Progenitor cell of endocrine pancreas (in vitro differentiated cells): ENCODE measurements around the gene ABCD3. TPM values are rescaled to one million over a fixed set of nuclear protein-coding genes. Genes with fewer than 3 reads are reported as not detected.
A peak's percentile ranks its signal among the peaks of the same experiment; 100 is the strongest.

Experiments
- DNase-seq: peaks from one replicate; pipeline ENCODE4 v3.0.0; 2021; ENCODE audit warnings: low spot score; ENCODE audit not compliant: unreplicated experiment
- H3K27ac Mint-ChIP-seq: 2 replicates; pipeline ENCODE4 v1.8.0; 2021; ENCODE audit warnings: mild to moderate bottlenecking, moderate library complexity, mixed read lengths
- H3K27me3 Mint-ChIP-seq: 2 replicates; pipeline ENCODE4 v1.8.0; 2021; ENCODE audit warnings: mixed read lengths
- H3K36me3 Mint-ChIP-seq: 2 replicates; pipeline ENCODE4 v1.8.0; 2022; ENCODE audit warnings: mixed read lengths; ENCODE audit not compliant: insufficient read depth
- H3K4me1 Mint-ChIP-seq: 2 replicates; pipeline ENCODE4 v1.8.0; 2021; ENCODE audit warnings: low read depth, mixed read lengths
- H3K4me3 Mint-ChIP-seq: 2 replicates; pipeline ENCODE4 v1.8.0; 2021; ENCODE audit warnings: low read depth, mild to moderate bottlenecking, moderate library complexity, mixed read lengths
- H3K9me3 Mint-ChIP-seq: 2 replicates; pipeline ENCODE4 v1.8.0; 2021; ENCODE audit warnings: low read depth, mixed read lengths
- total RNA-seq: library from RNA; stranded (reverse); gene quantifications from 2 replicates; pipeline ENCODE4 v1.2.1, GENCODE V29; 2021
- TF ChIP-seq, protein P1 (sequence below): fragments of 200-600 bp; sonication (generic); IDR thresholded peaks from one replicate; pipeline ENCODE4 v1.5.0; 2021; ENCODE audit warnings: antibody characterized with exemption, mild to moderate bottlenecking; ENCODE audit not compliant: unreplicated experiment

Gene ABCD3
- total RNA-seq, 1 donor from 2014 or later, result 43.2 TPM

DNA sequence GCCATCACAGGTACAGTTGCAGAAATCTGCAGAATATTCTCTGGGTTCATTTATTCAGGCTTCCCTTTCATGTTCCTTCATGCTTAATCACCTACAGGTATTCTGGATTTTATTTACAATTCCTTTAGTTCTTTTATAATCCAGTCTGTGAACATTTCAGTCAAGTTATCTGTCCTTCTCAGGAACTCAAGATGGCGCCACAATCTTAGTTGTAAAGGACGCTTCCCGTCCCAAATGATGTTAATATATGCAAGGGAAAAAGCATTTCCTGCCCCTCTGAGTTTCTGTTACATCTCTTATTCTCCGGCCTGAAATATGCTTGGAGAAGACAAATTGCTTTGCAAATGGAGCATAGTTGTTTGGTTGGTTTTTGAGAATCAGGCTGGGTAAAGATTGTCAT, 104.1 kb downstream of the ABCD3 start:
- no peak for DNase-seq
- Mint-ChIP-seq H3K27me3 (no peaks in the 10 kb centered on the region), H3K4me3 (no peak overlapping the region), H3K27ac (no peak overlapping the region), H3K36me3 (no peaks in the 10 kb centered on the region), H3K9me3 (no peaks in the 10 kb centered on the region), H3K4me1 (peaks cover 6% of the 10 kb centered on the region)
- TF ChIP-seq, protein P1, sequence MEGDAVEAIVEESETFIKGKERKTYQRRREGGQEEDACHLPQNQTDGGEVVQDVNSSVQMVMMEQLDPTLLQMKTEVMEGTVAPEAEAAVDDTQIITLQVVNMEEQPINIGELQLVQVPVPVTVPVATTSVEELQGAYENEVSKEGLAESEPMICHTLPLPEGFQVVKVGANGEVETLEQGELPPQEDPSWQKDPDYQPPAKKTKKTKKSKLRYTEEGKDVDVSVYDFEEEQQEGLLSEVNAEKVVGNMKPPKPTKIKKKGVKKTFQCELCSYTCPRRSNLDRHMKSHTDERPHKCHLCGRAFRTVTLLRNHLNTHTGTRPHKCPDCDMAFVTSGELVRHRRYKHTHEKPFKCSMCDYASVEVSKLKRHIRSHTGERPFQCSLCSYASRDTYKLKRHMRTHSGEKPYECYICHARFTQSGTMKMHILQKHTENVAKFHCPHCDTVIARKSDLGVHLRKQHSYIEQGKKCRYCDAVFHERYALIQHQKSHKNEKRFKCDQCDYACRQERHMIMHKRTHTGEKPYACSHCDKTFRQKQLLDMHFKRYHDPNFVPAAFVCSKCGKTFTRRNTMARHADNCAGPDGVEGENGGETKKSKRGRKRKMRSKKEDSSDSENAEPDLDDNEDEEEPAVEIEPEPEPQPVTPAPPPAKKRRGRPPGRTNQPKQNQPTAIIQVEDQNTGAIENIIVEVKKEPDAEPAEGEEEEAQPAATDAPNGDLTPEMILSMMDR, result peak; percentile 50

DNA sequence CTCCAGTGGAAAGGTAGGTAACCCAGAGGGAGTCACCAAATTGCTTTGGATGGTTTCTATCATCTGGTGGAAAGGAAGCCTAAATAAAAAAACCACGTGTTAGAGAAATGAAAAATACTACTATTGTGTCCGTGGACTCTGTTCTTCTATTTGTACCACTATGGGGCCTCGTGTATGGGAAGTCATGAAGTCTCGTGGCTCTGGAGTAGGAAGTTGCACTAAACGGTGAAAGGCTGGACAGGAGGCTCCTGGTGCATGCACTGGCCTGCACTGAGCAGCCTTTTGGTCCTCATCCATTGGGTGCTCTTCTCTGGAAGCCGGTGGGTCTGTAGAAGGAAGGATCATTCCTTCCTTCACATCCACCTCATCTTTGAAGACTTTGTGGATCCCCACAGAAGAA, 106.3 kb downstream of the ABCD3 start:
- Mint-ChIP-seq H3K4me1 (peaks cover 9% of the 10 kb centered on the region), H3K27me3 (no peaks in the 10 kb centered on the region), H3K36me3 (peaks cover 5% of the 10 kb centered on the region), H3K4me3 (no peak overlapping the region), H3K27ac (no peak overlapping the region), H3K9me3 (no peaks in the 10 kb centered on the region)
- no peak for DNase-seq
- TF ChIP-seq, protein P1, result no peak

DNA sequence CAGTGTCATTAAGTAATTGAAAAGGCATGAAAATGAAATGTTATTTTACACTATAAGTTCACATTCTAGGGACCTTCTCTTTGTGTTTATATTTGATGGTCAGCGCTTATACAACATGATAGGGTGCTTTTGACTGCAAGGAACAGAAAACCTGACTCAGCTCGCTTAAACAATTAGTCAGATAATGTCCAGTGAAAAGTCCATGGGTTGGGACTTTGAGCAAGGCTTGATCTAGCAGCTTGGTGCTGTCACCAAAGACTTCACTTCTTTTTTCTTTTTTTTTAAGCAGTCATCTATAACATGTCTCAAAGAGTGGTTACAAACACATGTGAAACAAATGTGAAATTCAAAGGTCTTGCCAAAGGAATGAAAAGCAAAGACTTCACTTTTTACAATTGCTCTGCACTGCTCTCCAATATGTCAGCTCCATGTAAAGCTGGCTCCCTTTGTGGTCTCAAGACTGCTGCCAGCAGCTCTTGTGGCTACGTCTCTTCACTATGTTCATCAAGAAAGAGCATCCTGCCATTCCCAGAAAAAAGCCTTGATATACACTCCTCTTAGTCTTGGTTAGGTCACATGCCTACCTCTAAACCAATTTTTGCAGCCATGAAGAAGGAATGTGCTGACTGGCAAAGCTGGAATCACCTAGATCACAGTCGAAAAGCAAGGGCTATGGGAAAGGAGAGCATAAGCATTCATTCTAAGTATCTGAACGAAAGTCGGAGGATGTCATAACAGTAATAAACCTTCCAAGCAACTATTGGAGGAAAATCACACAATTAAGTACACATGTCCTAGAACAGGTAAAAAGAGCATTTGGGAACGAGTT, 108.2 kb downstream of the ABCD3 start:
- H3K27ac Mint-ChIP-seq, result no peak overlapping the region
- H3K4me1 Mint-ChIP-seq, result peaks cover 9% of the 10 kb centered on the region
- H3K36me3 Mint-ChIP-seq, result peaks cover 14% of the 10 kb centered on the region
- H3K27me3 Mint-ChIP-seq, result no peaks in the 10 kb centered on the region
- DNase-seq, result no peak
- H3K4me3 Mint-ChIP-seq, result no peak overlapping the region
- TF ChIP-seq, protein P1, result no peak
- no peaks in the 10 kb centered on the region for H3K9me3 Mint-ChIP-seq

DNA sequence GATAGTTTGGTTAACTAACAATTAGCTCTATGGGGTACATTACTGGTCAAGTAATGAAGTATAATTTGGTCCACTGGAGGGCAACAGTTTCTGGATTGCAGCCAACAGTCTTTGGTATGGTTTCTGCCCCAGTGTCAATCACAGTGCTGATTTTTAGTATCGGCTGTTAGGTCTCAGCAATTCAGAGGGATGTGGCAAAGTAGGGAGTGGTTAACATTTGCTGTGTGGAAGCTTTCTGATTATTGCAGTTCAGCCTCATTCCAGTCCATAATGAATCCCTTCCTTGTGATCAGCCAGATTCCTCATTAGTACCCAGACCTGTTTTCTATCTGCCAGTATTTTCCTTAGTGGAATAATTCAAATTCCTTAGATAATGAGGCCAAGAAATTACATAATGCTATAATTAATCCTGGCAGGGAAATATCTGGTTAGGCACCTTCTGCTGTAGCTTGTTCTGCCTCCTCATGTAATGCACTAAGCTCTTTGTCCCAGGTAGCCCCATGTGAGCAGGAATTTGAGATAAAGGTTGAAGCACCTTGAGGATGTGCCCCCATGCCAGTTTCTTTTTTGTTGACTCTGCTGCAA, 109.3 kb downstream of the ABCD3 start:
- H3K4me3 Mint-ChIP-seq, result no peak overlapping the region
- H3K27me3 Mint-ChIP-seq, result no peaks in the 10 kb centered on the region
- DNase-seq, result no peak
- peak overlapping the region; percentile 86 for H3K27ac Mint-ChIP-seq
- TF ChIP-seq, protein P1, result no peak
- no peaks in the 10 kb centered on the region for H3K9me3 Mint-ChIP-seq
- peaks cover 26% of the 10 kb centered on the region for H3K36me3 Mint-ChIP-seq
- peaks cover 10% of the 10 kb centered on the region for H3K4me1 Mint-ChIP-seq

DNA sequence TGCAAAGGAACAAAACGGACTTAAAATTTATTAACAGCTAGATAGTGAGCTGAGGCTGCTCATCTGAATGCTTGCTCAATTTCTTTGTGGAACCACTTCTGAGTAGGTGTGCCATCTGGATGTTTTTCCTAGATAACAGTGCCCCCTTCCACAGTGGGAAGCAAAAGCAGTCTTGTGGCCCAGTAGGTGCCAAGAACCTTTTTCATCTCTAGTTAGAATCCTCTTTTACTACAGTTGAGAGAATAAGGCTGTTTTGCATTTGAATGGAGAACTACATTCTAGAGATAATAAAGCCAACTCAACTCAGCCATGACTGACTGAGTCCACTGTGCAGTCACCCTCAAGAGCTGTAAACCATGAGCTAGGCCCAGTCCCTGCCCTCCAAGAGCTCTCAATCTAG, 110.1 kb downstream of the ABCD3 start:
- H3K36me3 Mint-ChIP-seq, result peaks cover 33% of the 10 kb centered on the region
- TF ChIP-seq, protein P1, result no peak

More for the DNA sequence above, 110.1 kb downstream of the ABCD3 start:
- no peaks in the 10 kb centered on the region for H3K27me3 Mint-ChIP-seq
- H3K27ac Mint-ChIP-seq, result peak overlapping the region; percentile 86
- no peak overlapping the region for H3K4me3 Mint-ChIP-seq
- peaks cover 13% of the 10 kb centered on the region for H3K4me1 Mint-ChIP-seq
- no peaks in the 10 kb centered on the region for H3K9me3 Mint-ChIP-seq
- no peak for DNase-seq
